ENCODE measurements around the gene TBXA2R.
"Not testable (repeated sequence)": the region's sequence is repeated elsewhere in the genome, so short reads cannot be mapped to it uniquely, and the experiment has no call there.

The TBXA2R gene

DNA sequence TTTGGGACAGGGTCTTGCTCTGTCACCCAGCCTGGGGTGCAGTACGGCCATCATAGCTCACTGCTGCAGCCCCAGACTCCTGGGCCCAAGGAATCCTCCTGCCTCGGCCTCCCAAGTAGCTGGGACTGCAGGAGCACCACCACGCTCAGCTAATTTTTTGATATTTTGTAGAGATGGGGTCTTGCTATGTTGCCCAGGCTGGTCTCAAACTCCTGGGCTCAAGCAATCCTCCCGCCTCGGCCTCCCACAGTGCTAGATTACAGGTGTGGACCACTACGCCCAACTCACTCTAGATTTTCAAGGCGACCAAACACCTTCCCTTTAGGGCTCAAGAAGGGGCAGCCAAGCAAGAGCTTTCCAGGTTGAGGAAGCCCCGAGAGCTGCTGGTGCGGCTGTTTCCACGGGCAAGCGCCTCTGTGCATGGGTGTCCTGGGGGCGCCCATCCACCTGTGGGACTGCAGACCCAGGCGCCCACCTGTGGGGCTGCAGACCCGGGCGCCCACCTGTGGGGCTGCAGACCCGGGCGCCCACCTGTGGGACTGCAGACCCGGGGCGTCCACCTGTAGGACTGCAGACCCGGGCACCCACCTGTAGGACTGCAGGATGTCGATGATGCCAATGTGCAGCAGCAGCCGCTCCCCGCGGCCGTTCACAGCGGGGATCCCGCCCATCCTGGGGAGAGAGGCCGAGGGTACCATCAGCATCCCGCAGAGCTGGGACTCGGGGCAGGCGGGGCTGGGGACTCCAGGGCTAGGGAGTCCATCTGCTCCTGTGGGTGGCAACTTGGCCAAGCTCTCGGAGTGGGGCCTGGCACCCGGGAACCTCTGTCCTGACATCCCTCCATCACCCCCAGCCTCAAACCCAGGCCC lies 41.6 kb upstream of the TBXA2R start:
- Histone ChIP-seq H3K4me2 (no peak overlapping the region), H3K9ac (no peak overlapping the region), H3K27me3 (ENCODE audit: insufficient read depth, low read depth) (no peaks in the 10 kb centered on the region), H3K36me3 (ENCODE audit: insufficient read depth) (no peaks in the 10 kb centered on the region), H2AFZ (ENCODE audit: low read depth) (no peak overlapping the region), H4K20me1 (ENCODE audit: insufficient read depth) (no peaks in the 10 kb centered on the region), H3K4me3 (IDR thresholded peaks at IDR 0.05; ENCODE audit: insufficient read depth, low read depth, low read length) (no peak overlapping the region), H3K27ac (no peak overlapping the region), H3K79me2 (ENCODE audit: insufficient read depth, low read depth) (no peaks in the 10 kb centered on the region), H3K4me1 (ENCODE audit: low read depth, poor library complexity, severe bottlenecking) (no peaks in the 10 kb centered on the region)
- TF ChIP-seq, protein P1, sequence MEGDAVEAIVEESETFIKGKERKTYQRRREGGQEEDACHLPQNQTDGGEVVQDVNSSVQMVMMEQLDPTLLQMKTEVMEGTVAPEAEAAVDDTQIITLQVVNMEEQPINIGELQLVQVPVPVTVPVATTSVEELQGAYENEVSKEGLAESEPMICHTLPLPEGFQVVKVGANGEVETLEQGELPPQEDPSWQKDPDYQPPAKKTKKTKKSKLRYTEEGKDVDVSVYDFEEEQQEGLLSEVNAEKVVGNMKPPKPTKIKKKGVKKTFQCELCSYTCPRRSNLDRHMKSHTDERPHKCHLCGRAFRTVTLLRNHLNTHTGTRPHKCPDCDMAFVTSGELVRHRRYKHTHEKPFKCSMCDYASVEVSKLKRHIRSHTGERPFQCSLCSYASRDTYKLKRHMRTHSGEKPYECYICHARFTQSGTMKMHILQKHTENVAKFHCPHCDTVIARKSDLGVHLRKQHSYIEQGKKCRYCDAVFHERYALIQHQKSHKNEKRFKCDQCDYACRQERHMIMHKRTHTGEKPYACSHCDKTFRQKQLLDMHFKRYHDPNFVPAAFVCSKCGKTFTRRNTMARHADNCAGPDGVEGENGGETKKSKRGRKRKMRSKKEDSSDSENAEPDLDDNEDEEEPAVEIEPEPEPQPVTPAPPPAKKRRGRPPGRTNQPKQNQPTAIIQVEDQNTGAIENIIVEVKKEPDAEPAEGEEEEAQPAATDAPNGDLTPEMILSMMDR (conservative IDR thresholded peaks at IDR 0.05; ENCODE audit: low read depth, low read length): no peak

DNA sequence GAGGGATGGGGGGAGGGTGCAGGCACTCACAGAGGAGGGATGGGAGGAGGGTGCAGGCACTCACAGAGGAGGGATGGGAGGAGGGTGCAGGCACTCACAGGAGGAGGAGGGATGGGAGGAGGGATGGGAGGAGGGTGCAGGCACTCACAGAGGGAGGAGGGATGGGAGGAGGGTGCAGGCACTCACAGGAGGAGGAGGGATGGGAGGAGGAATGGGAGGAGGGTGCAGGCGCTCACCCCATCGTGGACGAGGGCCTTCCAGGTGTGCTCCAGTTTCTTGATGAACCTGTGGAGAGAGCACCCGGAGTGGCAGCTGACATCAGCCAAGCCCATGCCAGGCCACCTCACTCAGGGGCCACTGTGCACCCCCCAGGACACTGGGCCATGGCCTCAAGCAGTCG lies 40.4 kb upstream of the TBXA2R start:
- H2AFZ ChIP-seq (ENCODE audit: low read depth); H3K4me2 ChIP-seq; H3K36me3 ChIP-seq (ENCODE audit: insufficient read depth); H3K4me3 ChIP-seq (IDR thresholded peaks at IDR 0.05; ENCODE audit: insufficient read depth, low read depth, low read length); H3K27ac ChIP-seq; H3K4me1 ChIP-seq (ENCODE audit: low read depth, poor library complexity, severe bottlenecking); H3K27me3 ChIP-seq (ENCODE audit: insufficient read depth, low read depth); H4K20me1 ChIP-seq (ENCODE audit: insufficient read depth); H3K9ac ChIP-seq; H3K79me2 ChIP-seq (ENCODE audit: insufficient read depth, low read depth): not testable (repeated sequence)

DNA sequence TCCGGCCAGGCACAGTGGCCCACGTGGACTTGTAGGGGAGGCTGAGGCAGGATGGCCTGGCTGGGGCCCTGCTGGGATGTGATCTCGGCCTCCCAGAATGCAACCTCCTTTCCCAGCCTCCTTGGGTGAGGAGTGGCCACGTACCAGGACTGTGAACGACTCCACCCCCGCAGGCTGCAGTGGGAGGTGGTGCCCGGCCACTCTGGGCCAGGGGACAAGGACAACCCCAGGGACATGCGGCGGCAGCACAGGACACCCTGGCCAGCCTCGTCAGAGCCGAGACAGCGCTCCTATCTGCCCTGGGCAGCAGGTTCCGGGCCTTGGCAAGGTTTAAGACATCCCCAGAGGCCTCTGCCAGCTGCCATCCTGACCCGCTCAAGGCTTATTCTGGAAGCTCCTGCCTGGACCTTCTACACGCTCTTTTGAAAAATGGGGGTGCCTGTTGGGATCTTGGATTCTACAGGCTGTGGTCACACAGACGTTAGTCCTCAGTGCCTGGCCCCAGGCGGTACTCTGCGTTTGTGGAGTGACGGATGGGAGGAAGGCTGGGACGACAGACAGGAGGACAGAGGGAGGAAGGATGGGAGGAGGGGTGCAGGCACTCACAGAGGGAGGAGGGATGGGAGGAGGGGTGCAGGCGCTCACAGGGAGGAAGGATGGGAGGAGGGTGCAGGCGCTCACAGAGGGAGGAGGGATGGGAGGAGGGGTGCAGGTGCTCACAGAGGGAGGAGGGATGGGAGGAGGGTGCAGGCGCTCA lies 39.8 kb upstream of the TBXA2R start:
- TF ChIP-seq, protein P1 (conservative IDR thresholded peaks at IDR 0.05; ENCODE audit: low read depth, low read length): no peak
- no peaks in the 10 kb centered on the region for H3K4me1 ChIP-seq (ENCODE audit: low read depth, poor library complexity, severe bottlenecking)
- H3K79me2 ChIP-seq (ENCODE audit: insufficient read depth, low read depth): no peaks in the 10 kb centered on the region
- H3K4me2 ChIP-seq: no peak overlapping the region
- H4K20me1 ChIP-seq (ENCODE audit: insufficient read depth): no peaks in the 10 kb centered on the region
- H3K27me3 ChIP-seq (ENCODE audit: insufficient read depth, low read depth): no peaks in the 10 kb centered on the region
- no peak overlapping the region for H2AFZ ChIP-seq (ENCODE audit: low read depth)
- no peaks in the 10 kb centered on the region for H3K36me3 ChIP-seq (ENCODE audit: insufficient read depth)
- H3K9ac ChIP-seq: no peak overlapping the region
- no peak overlapping the region for H3K4me3 ChIP-seq (IDR thresholded peaks at IDR 0.05; ENCODE audit: insufficient read depth, low read depth, low read length)
- no peak overlapping the region for H3K27ac ChIP-seq

DNA sequence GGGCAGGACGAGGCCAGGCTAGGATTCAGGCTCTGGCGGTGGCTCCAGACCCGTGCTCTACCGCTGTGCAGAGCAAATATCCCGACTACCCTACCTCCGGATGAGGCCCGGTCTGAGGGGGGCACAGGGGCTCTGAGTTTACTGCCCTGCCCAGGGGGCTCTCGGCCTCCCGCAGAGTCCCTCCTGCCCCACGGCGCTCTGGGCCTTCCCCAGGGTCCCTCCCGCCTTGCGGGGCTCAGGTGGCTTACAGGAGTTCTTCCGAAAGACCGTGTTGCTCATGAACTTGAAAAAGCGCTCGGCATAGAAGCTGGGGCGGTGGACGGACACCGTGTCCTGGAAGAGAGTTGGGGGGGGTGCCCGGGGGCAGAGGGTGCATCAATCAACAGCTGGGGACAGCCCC lies 39.1 kb upstream of the TBXA2R start:
- Histone ChIP-seq H4K20me1 (ENCODE audit: insufficient read depth) (no peaks in the 10 kb centered on the region), H3K4me2 (no peak overlapping the region), H3K27ac (no peak overlapping the region), H3K4me1 (ENCODE audit: low read depth, poor library complexity, severe bottlenecking) (no peaks in the 10 kb centered on the region), H3K27me3 (ENCODE audit: insufficient read depth, low read depth) (no peaks in the 10 kb centered on the region), H3K79me2 (ENCODE audit: insufficient read depth, low read depth) (no peaks in the 10 kb centered on the region), H3K9ac (no peak overlapping the region), H2AFZ (ENCODE audit: low read depth) (no peak overlapping the region), H3K36me3 (ENCODE audit: insufficient read depth) (no peaks in the 10 kb centered on the region), H3K4me3 (IDR thresholded peaks at IDR 0.05; ENCODE audit: insufficient read depth, low read depth, low read length) (no peak overlapping the region)
- TF ChIP-seq, protein P1 (conservative IDR thresholded peaks at IDR 0.05; ENCODE audit: low read depth, low read length): no peak

DNA sequence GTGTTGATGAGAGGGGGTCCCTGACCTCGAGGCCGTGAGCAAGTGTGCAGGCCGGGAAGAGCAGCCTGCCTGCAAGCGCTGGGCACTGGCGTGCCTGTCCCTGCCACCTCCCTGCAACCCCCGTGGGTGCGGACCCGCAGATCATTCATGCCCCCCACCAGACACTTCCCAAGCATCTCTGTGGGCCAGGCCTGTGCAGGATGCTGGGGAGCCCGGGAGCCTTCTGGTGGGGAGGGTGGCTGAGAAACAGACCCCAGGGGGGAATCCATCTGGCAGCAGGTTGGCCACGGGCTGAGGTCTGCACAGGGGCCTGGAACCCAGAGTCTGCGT lies 38.4 kb upstream of the TBXA2R start:
- no peak overlapping the region for H3K4me3 ChIP-seq (IDR thresholded peaks at IDR 0.05; ENCODE audit: insufficient read depth, low read depth, low read length)
- H3K27ac ChIP-seq: no peak overlapping the region
- no peak overlapping the region for H3K9ac ChIP-seq
- H3K4me1 ChIP-seq (ENCODE audit: low read depth, poor library complexity, severe bottlenecking): no peaks in the 10 kb centered on the region
- H2AFZ ChIP-seq (ENCODE audit: low read depth): no peak overlapping the region
- no peaks in the 10 kb centered on the region for H3K36me3 ChIP-seq (ENCODE audit: insufficient read depth)
- TF ChIP-seq, protein P1 (conservative IDR thresholded peaks at IDR 0.05; ENCODE audit: low read depth, low read length): no peak
- H3K4me2 ChIP-seq: no peak overlapping the region
- no peaks in the 10 kb centered on the region for H3K27me3 ChIP-seq (ENCODE audit: insufficient read depth, low read depth)
- H4K20me1 ChIP-seq (ENCODE audit: insufficient read depth): no peaks in the 10 kb centered on the region
- H3K79me2 ChIP-seq (ENCODE audit: insufficient read depth, low read depth): no peaks in the 10 kb centered on the region

All from KMS-11 (cell line).